Measurements from ENCODE around the gene GPR151. TPM values are rescaled to one million over a fixed set of nuclear protein-coding genes. Genes with fewer than 3 reads are reported as not detected.

The GPR151 gene
- total RNA-seq, 1 experiment from 2014 or later, result not detected

Other genes with a start within 250 kb of the GPR151 start
- 0.06 TPM in 1 of 2 replicates, not detected in the other for gene POU4F3, start 177.4 kb downstream of the GPR151 start, total RNA-seq (2014; rRNA removed)
- 50.0 and 50.3 TPM in 2 replicates for gene TCERG1, start 68.9 kb downstream of the GPR151 start, total RNA-seq (2014; rRNA removed)